WTC11 (cell line): ENCODE data around the gene SPIRE1. TPM values are rescaled to one million over a fixed set of nuclear protein-coding genes. Genes with fewer than 3 reads are reported as not detected.

Source experiments
- ATAC-seq: fragments of 200-7000 bp; cut with Tn5 transposase; 2 replicates; pipeline ENCODE4 v1.10.0; 2021; ENCODE audit warnings: mild to moderate bottlenecking, moderate library complexity
- CTCF ChIA-PET: fragments of 300-600 bp; sonication (Branson Sonifier 250); formaldehyde crosslinking; loops from one replicate; lab custom pipeline; 2021; ENCODE audit warnings: antibody characterized with exemption; lab: Charles Lee
- POLR2A ChIA-PET: fragments of 350-600 bp; sonication (Branson Sonifier 250); formaldehyde crosslinking; loops from one replicate; lab custom pipeline; 2021; ENCODE audit warnings: antibody characterized with exemption; lab: Charles Lee
- DNase-seq: peaks from one replicate; pipeline ENCODE4 v3.0.0; 2021; ENCODE audit warnings: low spot score
- H3K27ac Mint-ChIP-seq: 2 replicates; pipeline ENCODE4 v1.8.0; 2021; ENCODE audit warnings: mixed read lengths
- H3K27me3 Mint-ChIP-seq: 2 replicates; pipeline ENCODE4 v1.8.0; 2021; ENCODE audit warnings: low read depth, mild to moderate bottlenecking, moderate library complexity, mixed read lengths
- H3K36me3 Mint-ChIP-seq: 2 replicates; pipeline ENCODE4 v1.8.0; 2021; ENCODE audit warnings: mixed read lengths
- H3K4me1 Mint-ChIP-seq: 2 replicates; pipeline ENCODE4 v1.8.0; 2022; ENCODE audit warnings: mixed read lengths
- H3K4me3 Mint-ChIP-seq: 2 replicates; pipeline ENCODE4 v1.8.0; 2021; ENCODE audit warnings: mild to moderate bottlenecking, moderate library complexity, mixed read lengths
- H3K9me3 Mint-ChIP-seq: 2 replicates; pipeline ENCODE4 v1.8.0; 2021; ENCODE audit warnings: mixed read lengths
- CREB1 ChIP-seq: sonication (generic); formaldehyde crosslinking; IDR thresholded peaks from 2 replicates; pipeline ENCODE4 v1.8.0; 2023; ENCODE audit warnings: mild to moderate bottlenecking, missing genetic modification reagents
- EMX1 ChIP-seq: fragments of 250-450 bp; sonication (Bioruptor Pico); IDR thresholded peaks from 2 replicates; pipeline ENCODE4 v1.8.0; 2021; ENCODE audit warnings: mild to moderate bottlenecking
- FOXJ3 ChIP-seq: sonication (generic); formaldehyde crosslinking; IDR thresholded peaks from 2 replicates; pipeline ENCODE4 v1.9.0; 2021; ENCODE audit warnings: missing genetic modification reagents, mild to moderate bottlenecking, borderline replicate concordance
- KAT7 ChIP-seq: sonication (generic); formaldehyde crosslinking; IDR thresholded peaks from 2 replicates; pipeline ENCODE4 v1.8.1; 2023; ENCODE audit warnings: missing genetic modification reagents, mild to moderate bottlenecking, borderline replicate concordance
- MYBL2 ChIP-seq: sonication (generic); formaldehyde crosslinking; IDR thresholded peaks from 2 replicates; pipeline ENCODE4 v1.8.1; 2023; ENCODE audit warnings: mild to moderate bottlenecking, moderate library complexity, missing genetic modification reagents
- RORB ChIP-seq: fragments of 250-450 bp; sonication (Bioruptor Pico); IDR thresholded peaks from 2 replicates; pipeline ENCODE4 v1.9.0; 2021; ENCODE audit warnings: mild to moderate bottlenecking
- SOX15 ChIP-seq: fragments of 250-450 bp; sonication (Bioruptor Pico); IDR thresholded peaks from 2 replicates; pipeline ENCODE4 v1.9.0; 2021; ENCODE audit warnings: mild to moderate bottlenecking
- ZNF263 ChIP-seq: sonication (generic); formaldehyde crosslinking; IDR thresholded peaks from 2 replicates; pipeline ENCODE4 v1.8.1; 2022; ENCODE audit warnings: low read depth, mild to moderate bottlenecking, moderate library complexity, missing genetic modification reagents
- ZNF396 ChIP-seq: fragments of 250-450 bp; sonication (Bioruptor Pico); IDR thresholded peaks from 2 replicates; pipeline ENCODE4 v1.8.0; 2021; ENCODE audit warnings: mild to moderate bottlenecking, moderate library complexity, borderline replicate concordance
- ZNF671 ChIP-seq: fragments of 250-450 bp; sonication (Bioruptor Pico); IDR thresholded peaks from 2 replicates; pipeline ENCODE4 v1.8.0; 2021; ENCODE audit warnings: mild to moderate bottlenecking
- total RNA-seq: library from RNA; stranded (reverse); gene quantifications from 3 replicates; pipeline ENCODE4 v1.2.3, GENCODE V29; 2021
- TF ChIP-seq, protein P1 (sequence below): fragments of 250-450 bp; sonication (Bioruptor Pico); IDR thresholded peaks from 2 replicates; pipeline ENCODE4 v1.9.0; 2021; ENCODE audit warnings: moderate library complexity, mild to moderate bottlenecking, inconsistent platforms, borderline replicate concordance
- TF ChIP-seq, protein P2 (sequence below): fragments of 250-450 bp; sonication (Bioruptor Pico); IDR thresholded peaks from 2 replicates; pipeline ENCODE4 v2.1.2; 2022; ENCODE audit warnings: mild to moderate bottlenecking, moderate library complexity
- TF ChIP-seq, protein P3 (sequence below): sonication (generic); formaldehyde crosslinking; IDR thresholded peaks from 2 replicates; pipeline ENCODE4 v1.8.1; 2023; ENCODE audit warnings: mild to moderate bottlenecking, missing genetic modification reagents
- TF ChIP-seq, protein P4 (sequence below): fragments of 250-450 bp; sonication (Bioruptor Pico); IDR thresholded peaks from 2 replicates; pipeline ENCODE4 v1.9.0; 2021; ENCODE audit warnings: mild to moderate bottlenecking
- TF ChIP-seq, protein P5 (sequence below): sonication (generic); formaldehyde crosslinking; IDR thresholded peaks from 2 replicates; pipeline ENCODE4 v1.8.1; 2022; ENCODE audit warnings: mild to moderate bottlenecking, moderate library complexity, missing genetic modification reagents
- TF ChIP-seq, protein P6 (sequence below): sonication (generic); formaldehyde crosslinking; IDR thresholded peaks from 2 replicates; pipeline ENCODE4 v1.8.1; 2023; ENCODE audit warnings: mild to moderate bottlenecking, missing genetic modification reagents, borderline replicate concordance

The SPIRE1 gene
- total RNA-seq, 1 experiment from 2014 or later: 19.3 TPM

DNA sequence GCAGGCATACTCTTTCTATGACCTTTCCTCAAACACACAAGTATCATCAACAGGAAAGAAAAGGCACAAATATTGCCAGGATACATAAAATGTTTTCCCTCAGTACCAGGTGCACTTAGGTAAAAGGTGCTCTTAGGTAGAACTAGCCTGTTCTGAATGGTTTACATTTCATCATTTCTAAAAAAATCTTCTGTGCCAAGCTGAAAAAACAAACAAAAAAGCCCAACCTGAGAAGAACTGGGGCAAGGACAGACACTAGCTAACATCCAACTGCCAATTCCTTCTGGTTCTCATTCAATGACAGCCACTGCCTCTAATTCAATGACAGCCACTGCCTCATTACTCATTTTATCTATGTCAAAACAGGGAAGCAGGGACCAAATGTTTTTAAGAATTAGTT is 68.5 kb downstream of the SPIRE1 start:
- TF ChIP-seq, protein P1, sequence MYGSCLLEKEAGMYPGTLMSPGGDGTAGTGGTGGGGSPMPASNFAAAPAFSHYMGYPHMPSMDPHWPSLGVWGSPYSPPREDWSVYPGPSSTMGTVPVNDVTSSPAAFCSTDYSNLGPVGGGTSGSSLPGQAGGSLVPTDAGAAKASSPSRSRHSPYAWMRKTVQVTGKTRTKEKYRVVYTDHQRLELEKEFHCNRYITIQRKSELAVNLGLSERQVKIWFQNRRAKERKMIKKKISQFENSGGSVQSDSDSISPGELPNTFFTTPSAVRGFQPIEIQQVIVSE (CRISPR knock-in tag): no peak
- H3K27ac Mint-ChIP-seq: no peak overlapping the region
- no peak for ATAC-seq
- no peaks in the 10 kb centered on the region for H3K27me3 Mint-ChIP-seq
- no peaks in the 10 kb centered on the region for H3K36me3 Mint-ChIP-seq
- H3K4me3 Mint-ChIP-seq: no peak overlapping the region
- POLR2A ChIA-PET: no interaction called here
- no peaks in the 10 kb centered on the region for H3K4me1 Mint-ChIP-seq
- CTCF ChIA-PET: no interaction called here
- DNase-seq: no peak
- H3K9me3 Mint-ChIP-seq: no peaks in the 10 kb centered on the region

DNA sequence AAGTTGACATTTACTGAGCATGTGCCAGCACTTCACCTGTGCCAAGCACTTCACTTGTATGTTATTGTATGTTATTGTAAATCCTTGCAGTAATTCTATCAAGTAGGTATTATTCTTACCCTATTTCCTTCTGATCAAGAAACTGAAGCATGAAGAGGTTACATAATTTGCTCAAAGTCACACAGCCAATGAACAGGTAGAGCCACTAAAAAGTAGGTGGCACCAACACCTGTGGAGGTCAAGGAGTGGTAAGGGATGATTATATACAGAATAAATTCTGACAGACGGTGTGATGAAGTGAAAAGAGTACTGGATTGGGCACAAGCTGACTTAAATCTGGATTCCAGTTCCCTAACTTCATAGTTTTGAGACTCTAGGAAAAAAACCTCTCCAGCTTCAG is 71.0 kb downstream of the SPIRE1 start:
- Mint-ChIP-seq H3K36me3 (no peaks in the 10 kb centered on the region), H3K27me3 (no peaks in the 10 kb centered on the region), H3K4me1 (no peaks in the 10 kb centered on the region), H3K4me3 (no peak overlapping the region), H3K9me3 (no peaks in the 10 kb centered on the region), H3K27ac (no peak overlapping the region)
- DNase-seq: no peak
- POLR2A ChIA-PET: no interaction called here
- TF ChIP-seq, protein P2, sequence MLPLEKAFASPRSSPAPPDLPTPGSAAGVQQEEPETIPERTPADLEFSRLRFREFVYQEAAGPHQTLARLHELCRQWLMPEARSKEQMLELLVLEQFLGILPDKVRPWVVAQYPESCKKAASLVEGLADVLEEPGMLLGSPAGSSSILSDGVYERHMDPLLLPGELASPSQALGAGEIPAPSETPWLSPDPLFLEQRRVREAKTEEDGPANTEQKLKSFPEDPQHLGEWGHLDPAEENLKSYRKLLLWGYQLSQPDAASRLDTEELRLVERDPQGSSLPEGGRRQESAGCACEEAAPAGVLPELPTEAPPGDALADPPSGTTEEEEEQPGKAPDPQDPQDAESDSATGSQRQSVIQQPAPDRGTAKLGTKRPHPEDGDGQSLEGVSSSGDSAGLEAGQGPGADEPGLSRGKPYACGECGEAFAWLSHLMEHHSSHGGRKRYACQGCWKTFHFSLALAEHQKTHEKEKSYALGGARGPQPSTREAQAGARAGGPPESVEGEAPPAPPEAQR (CRISPR knock-in tag): no peak
- TF ChIP-seq ZNF671 (CRISPR knock-in tag) (no peak), KAT7 (CRISPR knock-in tag) (no peak), EMX1 (no peak), MYBL2 (CRISPR knock-in tag) (no peak), ZNF396 (CRISPR knock-in tag) (no peak), RORB (CRISPR knock-in tag) (no peak), CREB1 (CRISPR knock-in tag) (no peak)
- TF ChIP-seq, protein P3, sequence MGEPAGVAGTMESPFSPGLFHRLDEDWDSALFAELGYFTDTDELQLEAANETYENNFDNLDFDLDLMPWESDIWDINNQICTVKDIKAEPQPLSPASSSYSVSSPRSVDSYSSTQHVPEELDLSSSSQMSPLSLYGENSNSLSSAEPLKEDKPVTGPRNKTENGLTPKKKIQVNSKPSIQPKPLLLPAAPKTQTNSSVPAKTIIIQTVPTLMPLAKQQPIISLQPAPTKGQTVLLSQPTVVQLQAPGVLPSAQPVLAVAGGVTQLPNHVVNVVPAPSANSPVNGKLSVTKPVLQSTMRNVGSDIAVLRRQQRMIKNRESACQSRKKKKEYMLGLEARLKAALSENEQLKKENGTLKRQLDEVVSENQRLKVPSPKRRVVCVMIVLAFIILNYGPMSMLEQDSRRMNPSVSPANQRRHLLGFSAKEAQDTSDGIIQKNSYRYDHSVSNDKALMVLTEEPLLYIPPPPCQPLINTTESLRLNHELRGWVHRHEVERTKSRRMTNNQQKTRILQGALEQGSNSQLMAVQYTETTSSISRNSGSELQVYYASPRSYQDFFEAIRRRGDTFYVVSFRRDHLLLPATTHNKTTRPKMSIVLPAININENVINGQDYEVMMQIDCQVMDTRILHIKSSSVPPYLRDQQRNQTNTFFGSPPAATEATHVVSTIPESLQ (CRISPR knock-in tag): no peak
- TF ChIP-seq, protein P4, sequence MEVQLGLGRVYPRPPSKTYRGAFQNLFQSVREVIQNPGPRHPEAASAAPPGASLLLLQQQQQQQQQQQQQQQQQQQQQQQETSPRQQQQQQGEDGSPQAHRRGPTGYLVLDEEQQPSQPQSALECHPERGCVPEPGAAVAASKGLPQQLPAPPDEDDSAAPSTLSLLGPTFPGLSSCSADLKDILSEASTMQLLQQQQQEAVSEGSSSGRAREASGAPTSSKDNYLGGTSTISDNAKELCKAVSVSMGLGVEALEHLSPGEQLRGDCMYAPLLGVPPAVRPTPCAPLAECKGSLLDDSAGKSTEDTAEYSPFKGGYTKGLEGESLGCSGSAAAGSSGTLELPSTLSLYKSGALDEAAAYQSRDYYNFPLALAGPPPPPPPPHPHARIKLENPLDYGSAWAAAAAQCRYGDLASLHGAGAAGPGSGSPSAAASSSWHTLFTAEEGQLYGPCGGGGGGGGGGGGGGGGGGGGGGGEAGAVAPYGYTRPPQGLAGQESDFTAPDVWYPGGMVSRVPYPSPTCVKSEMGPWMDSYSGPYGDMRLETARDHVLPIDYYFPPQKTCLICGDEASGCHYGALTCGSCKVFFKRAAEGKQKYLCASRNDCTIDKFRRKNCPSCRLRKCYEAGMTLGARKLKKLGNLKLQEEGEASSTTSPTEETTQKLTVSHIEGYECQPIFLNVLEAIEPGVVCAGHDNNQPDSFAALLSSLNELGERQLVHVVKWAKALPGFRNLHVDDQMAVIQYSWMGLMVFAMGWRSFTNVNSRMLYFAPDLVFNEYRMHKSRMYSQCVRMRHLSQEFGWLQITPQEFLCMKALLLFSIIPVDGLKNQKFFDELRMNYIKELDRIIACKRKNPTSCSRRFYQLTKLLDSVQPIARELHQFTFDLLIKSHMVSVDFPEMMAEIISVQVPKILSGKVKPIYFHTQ (CRISPR knock-in tag): no peak
- no peak for ATAC-seq
- CTCF ChIA-PET: no interaction called here

DNA sequence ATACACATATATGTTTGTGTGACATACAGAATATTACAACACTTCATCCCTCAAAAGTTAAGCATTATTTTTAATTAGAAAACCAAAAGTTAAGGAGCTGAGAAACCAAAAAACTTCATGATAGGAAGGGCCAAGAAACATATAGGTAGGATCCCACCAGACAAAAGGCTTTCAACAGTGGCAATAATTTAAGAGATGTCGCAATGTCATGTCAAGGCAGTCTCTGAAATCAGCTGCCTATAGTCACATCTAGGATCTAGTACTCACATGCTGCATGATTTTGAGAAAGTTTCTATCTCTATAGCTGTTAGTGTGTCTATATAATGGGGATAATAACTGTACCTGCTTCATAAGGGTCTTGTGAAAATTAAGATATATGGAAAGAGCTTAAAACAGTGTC is 72.7 kb downstream of the SPIRE1 start:
- DNase-seq: no peak
- no peak for ATAC-seq
- no peaks in the 10 kb centered on the region for H3K36me3 Mint-ChIP-seq
- no peaks in the 10 kb centered on the region for H3K9me3 Mint-ChIP-seq
- CTCF ChIA-PET: no interaction called here
- TF ChIP-seq SOX15: no peak
- TF ChIP-seq, protein P2 (CRISPR knock-in tag): no peak
- TF ChIP-seq FOXJ3 (CRISPR knock-in tag): no peak
- no peak for TF ChIP-seq MYBL2 (CRISPR knock-in tag)
- TF ChIP-seq ZNF396 (CRISPR knock-in tag): no peak
- TF ChIP-seq, protein P5, sequence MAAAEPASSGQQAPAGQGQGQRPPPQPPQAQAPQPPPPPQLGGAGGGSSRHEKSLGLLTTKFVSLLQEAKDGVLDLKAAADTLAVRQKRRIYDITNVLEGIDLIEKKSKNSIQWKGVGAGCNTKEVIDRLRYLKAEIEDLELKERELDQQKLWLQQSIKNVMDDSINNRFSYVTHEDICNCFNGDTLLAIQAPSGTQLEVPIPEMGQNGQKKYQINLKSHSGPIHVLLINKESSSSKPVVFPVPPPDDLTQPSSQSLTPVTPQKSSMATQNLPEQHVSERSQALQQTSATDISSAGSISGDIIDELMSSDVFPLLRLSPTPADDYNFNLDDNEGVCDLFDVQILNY (CRISPR knock-in tag): no peak
- no peak for TF ChIP-seq ZNF263 (CRISPR knock-in tag)
- TF ChIP-seq, protein P6, sequence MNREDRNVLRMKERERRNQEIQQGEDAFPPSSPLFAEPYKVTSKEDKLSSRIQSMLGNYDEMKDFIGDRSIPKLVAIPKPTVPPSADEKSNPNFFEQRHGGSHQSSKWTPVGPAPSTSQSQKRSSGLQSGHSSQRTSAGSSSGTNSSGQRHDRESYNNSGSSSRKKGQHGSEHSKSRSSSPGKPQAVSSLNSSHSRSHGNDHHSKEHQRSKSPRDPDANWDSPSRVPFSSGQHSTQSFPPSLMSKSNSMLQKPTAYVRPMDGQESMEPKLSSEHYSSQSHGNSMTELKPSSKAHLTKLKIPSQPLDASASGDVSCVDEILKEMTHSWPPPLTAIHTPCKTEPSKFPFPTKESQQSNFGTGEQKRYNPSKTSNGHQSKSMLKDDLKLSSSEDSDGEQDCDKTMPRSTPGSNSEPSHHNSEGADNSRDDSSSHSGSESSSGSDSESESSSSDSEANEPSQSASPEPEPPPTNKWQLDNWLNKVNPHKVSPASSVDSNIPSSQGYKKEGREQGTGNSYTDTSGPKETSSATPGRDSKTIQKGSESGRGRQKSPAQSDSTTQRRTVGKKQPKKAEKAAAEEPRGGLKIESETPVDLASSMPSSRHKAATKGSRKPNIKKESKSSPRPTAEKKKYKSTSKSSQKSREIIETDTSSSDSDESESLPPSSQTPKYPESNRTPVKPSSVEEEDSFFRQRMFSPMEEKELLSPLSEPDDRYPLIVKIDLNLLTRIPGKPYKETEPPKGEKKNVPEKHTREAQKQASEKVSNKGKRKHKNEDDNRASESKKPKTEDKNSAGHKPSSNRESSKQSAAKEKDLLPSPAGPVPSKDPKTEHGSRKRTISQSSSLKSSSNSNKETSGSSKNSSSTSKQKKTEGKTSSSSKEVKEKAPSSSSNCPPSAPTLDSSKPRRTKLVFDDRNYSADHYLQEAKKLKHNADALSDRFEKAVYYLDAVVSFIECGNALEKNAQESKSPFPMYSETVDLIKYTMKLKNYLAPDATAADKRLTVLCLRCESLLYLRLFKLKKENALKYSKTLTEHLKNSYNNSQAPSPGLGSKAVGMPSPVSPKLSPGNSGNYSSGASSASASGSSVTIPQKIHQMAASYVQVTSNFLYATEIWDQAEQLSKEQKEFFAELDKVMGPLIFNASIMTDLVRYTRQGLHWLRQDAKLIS: no peak
- H3K4me1 Mint-ChIP-seq: no peaks in the 10 kb centered on the region
- POLR2A ChIA-PET: no interaction called here
- no peaks in the 10 kb centered on the region for H3K27me3 Mint-ChIP-seq
- 0 out of 2 replicates have a peak overlapping the region, but pooled peaks have one; percentile 5 for H3K27ac Mint-ChIP-seq
- H3K4me3 Mint-ChIP-seq: no peak overlapping the region
